NB4 (cell line): ENCODE results near the gene STXBP2.

Experiments used
- MYC ChIP-seq: IDR thresholded peaks from 2 replicates; pipeline ENCODE4 v1.6.1; 2011; ENCODE audit warnings: low read depth, low read length
- POLR2A ChIP-seq: IDR thresholded peaks from 2 replicates; pipeline ENCODE4 v1.6.1; 2011; ENCODE audit warnings: mild to moderate bottlenecking; ENCODE audit not compliant: insufficient read length; ENCODE audit errors: extremely low read depth
- TF ChIP-seq, protein P1 (sequence below): IDR thresholded peaks from one replicate; pipeline ENCODE4 v1.5.1; 2012; ENCODE audit warnings: low read depth, low read length

DNA sequence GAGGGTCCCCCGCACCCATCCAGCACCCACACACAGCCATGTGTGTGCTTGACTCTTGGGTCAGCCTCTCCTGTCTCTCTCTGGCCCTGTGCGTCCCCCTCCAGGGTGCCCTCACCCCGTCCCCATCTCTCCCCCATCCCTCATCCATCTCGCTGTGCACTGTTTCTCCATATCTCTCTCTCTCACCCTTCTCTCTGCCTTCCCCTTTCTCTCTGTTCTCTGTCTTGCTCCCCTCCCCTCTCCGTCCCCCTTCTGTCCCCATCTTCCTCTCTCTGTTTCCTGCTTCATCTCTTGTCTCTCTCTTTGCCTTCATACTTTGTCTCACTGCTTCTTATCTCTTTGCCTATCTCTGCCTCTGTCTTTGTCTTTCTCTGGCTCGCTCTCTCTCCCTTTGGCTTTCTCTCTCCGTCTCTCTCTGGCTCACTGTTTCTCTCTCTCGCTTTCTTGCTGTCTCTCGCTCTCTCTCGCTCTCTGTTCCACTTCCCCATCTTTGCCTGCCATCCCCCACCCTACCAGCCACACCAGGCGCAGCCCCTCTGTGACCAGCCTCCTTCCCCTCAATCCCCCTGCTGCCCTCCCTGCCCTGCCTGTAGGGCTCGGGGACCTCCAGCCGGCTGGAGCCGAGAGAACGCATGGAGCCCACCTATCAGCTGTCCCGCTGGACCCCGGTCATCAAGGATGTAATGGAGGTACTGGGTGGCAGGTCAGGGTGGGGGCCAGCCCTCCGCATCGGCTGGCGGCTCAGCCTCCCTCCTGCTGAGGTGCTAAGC, 8.9 kb downstream of the STXBP2 start:
- no peak for TF ChIP-seq POLR2A
- TF ChIP-seq, protein P1, sequence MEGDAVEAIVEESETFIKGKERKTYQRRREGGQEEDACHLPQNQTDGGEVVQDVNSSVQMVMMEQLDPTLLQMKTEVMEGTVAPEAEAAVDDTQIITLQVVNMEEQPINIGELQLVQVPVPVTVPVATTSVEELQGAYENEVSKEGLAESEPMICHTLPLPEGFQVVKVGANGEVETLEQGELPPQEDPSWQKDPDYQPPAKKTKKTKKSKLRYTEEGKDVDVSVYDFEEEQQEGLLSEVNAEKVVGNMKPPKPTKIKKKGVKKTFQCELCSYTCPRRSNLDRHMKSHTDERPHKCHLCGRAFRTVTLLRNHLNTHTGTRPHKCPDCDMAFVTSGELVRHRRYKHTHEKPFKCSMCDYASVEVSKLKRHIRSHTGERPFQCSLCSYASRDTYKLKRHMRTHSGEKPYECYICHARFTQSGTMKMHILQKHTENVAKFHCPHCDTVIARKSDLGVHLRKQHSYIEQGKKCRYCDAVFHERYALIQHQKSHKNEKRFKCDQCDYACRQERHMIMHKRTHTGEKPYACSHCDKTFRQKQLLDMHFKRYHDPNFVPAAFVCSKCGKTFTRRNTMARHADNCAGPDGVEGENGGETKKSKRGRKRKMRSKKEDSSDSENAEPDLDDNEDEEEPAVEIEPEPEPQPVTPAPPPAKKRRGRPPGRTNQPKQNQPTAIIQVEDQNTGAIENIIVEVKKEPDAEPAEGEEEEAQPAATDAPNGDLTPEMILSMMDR: no peak
- TF ChIP-seq MYC: no peak
